ENCODE measurements around the gene NDUFB8.

- TF ChIP-seq TAF1 (IDR thresholded peaks at IDR 0.05; ENCODE audit: borderline replicate concordance, low read depth, low read length) (no peak), POLR2AphosphoS5 (IDR thresholded peaks at IDR 0.05; ENCODE audit: low read depth, low read length) (no peak), POLR2A (IDR thresholded peaks at IDR 0.05; ENCODE audit: low read depth, low read length) (no peak)
These were observed 49.7 kb downstream of the NDUFB8 start for GRCh38 chr10:100480002-100480401.

Data from GM12892 (cell line).